HepG2 (cell line): ENCODE data around the gene NUP153. TPM values are rescaled to one million over a fixed set of nuclear protein-coding genes. Genes with fewer than 3 reads are reported as not detected.

Experiments used
- CBX1 ChIP-seq: IDR thresholded peaks from one replicate; pipeline ENCODE4 v1.6.1; 2016; ENCODE audit warnings: antibody characterized with exemption, low read depth
- CEBPB ChIP-seq: IDR thresholded peaks from 2 replicates; pipeline ENCODE4 v1.6.1; 2011; ENCODE audit warnings: low read depth, low read length, improper control_type of control experiment, borderline replicate concordance
- CHD4 ChIP-seq: fragments of 200-600 bp; sonication (generic); IDR thresholded peaks from 2 replicates; pipeline ENCODE4 v1.7.0; 2017; ENCODE audit warnings: mild to moderate bottlenecking, low read length, borderline replicate concordance
- FOXA3 ChIP-seq: IDR thresholded peaks from 2 replicates; pipeline ENCODE4 v1.6.1; 2016; ENCODE audit warnings: missing genetic modification reagents, missing compliant biosample characterization
- HNF4G ChIP-seq, 2 experiments: sonication (generic) in 1 of 2; formaldehyde crosslinking in 1 of 2; IDR thresholded peaks; 2 replicates each; pipeline versions ENCODE4 v1.4.0 to v1.6.1; 2011 to 2020; ENCODE audit warnings: borderline replicate concordance in 2 of 2, low read depth in 2 of 2, mild to moderate bottlenecking in 2 of 2, low read length in 1 of 2, missing genetic modification reagents in 1 of 2, moderate library complexity in 1 of 2
- HNRNPH1 ChIP-seq: fragments of 200-400 bp; formaldehyde crosslinking; optimal IDR thresholded peaks from 2 replicates; pipeline ENCODE3; 2017; ENCODE audit warnings: mild to moderate bottlenecking, low read depth, low read length
- IRF9 ChIP-seq: sonication (generic); formaldehyde crosslinking; IDR thresholded peaks from 2 replicates; pipeline ENCODE4 v1.8.0; 2022; ENCODE audit warnings: missing genetic modification reagents, mild to moderate bottlenecking, borderline replicate concordance
- ISL2 ChIP-seq: sonication (generic); formaldehyde crosslinking; IDR thresholded peaks from 2 replicates; pipeline ENCODE4 v1.5.0; 2020; ENCODE audit warnings: missing genetic modification reagents
- JUN ChIP-seq: sonication (generic); formaldehyde crosslinking; IDR thresholded peaks from 2 replicates; pipeline ENCODE4 v1.4.0; 2020; ENCODE audit warnings: mild to moderate bottlenecking, missing genetic modification reagents
- KLF12 ChIP-seq: sonication (generic); formaldehyde crosslinking; IDR thresholded peaks from 2 replicates; pipeline ENCODE4 v1.4.0; 2020; ENCODE audit warnings: missing genetic modification reagents, borderline replicate concordance
- MXD3 ChIP-seq: IDR thresholded peaks from 2 replicates; pipeline ENCODE4 v1.6.1; 2016; ENCODE audit warnings: mild to moderate bottlenecking, missing biosample characterization, missing genetic modification reagents
- NFKB2 ChIP-seq: sonication (generic); formaldehyde crosslinking; IDR thresholded peaks from 2 replicates; pipeline ENCODE4 v1.4.0; 2020; ENCODE audit warnings: missing genetic modification reagents, borderline replicate concordance
- REST ChIP-seq, 2 experiments: IDR thresholded peaks; 2 replicates each; pipeline ENCODE4 v1.6.1; 2011 to 2012; ENCODE audit warnings: low read length in 2 of 2, borderline replicate concordance in 1 of 2, low read depth in 1 of 2, mild to moderate bottlenecking in 1 of 2, moderate library complexity in 1 of 2
- SIX1 ChIP-seq: sonication (generic); formaldehyde crosslinking; IDR thresholded peaks from 2 replicates; pipeline ENCODE4 v1.4.0; 2020; ENCODE audit warnings: missing genetic modification reagents, borderline replicate concordance
- TARDBP ChIP-seq: sonication (generic); formaldehyde crosslinking; IDR thresholded peaks from 2 replicates; pipeline ENCODE4 v1.8.0; 2022; ENCODE audit warnings: mild to moderate bottlenecking, missing genetic modification reagents
- TCF7L2 ChIP-seq: IDR thresholded peaks from 2 replicates; pipeline ENCODE4 v1.6.1; 2011; ENCODE audit warnings: mild to moderate bottlenecking, low read depth, low read length, moderate library complexity
- THYN1 ChIP-seq: sonication (generic); formaldehyde crosslinking; IDR thresholded peaks from 2 replicates; pipeline ENCODE4 v1.8.1; 2023; ENCODE audit warnings: low read depth, mild to moderate bottlenecking, moderate library complexity, missing genetic modification reagents, borderline replicate concordance
- ZNF121 ChIP-seq: sonication (generic); formaldehyde crosslinking; IDR thresholded peaks from 2 replicates; pipeline ENCODE4 v1.5.0; 2020; ENCODE audit warnings: mild to moderate bottlenecking, missing genetic modification reagents
- ZNF224 ChIP-seq: sonication (generic); formaldehyde crosslinking; IDR thresholded peaks from 2 replicates; pipeline ENCODE4 v1.5.0; 2020; ENCODE audit warnings: mild to moderate bottlenecking, missing genetic modification reagents
- ZNF329 ChIP-seq: sonication (generic); formaldehyde crosslinking; IDR thresholded peaks from 2 replicates; pipeline ENCODE4 v1.9.0; 2021; ENCODE audit warnings: low read depth, mild to moderate bottlenecking, missing genetic modification reagents
- ZNF441 ChIP-seq: sonication (generic); formaldehyde crosslinking; IDR thresholded peaks from 2 replicates; pipeline ENCODE4 v1.7.0; 2021; ENCODE audit warnings: missing genetic modification reagents, borderline replicate concordance
- ZNF543 ChIP-seq: sonication (generic); formaldehyde crosslinking; IDR thresholded peaks from 2 replicates; pipeline ENCODE4 v1.4.0; 2020; ENCODE audit warnings: mild to moderate bottlenecking, missing genetic modification reagents
- ZNF564 ChIP-seq: sonication (generic); formaldehyde crosslinking; IDR thresholded peaks from 2 replicates; pipeline ENCODE4 v1.8.1; 2023; ENCODE audit warnings: mild to moderate bottlenecking, missing genetic modification reagents
- ZZZ3 ChIP-seq: sonication (generic); formaldehyde crosslinking; IDR thresholded peaks from 2 replicates; pipeline ENCODE4 v1.4.0; 2020; ENCODE audit warnings: missing genetic modification reagents, mild to moderate bottlenecking, borderline replicate concordance
- polyA plus RNA-seq, 8 experiments: library from polyadenylated mRNA; depleted of rRNA in 3 of 8; stranded (reverse) in 7 of 8; unstranded in 1 of 8; fragments of >200 nt; fragmentation: Illumina TruSeq in 4 of 8; extraction: Trizol in 4 of 8; gene quantifications; 2 replicates each; pipeline versions ENCODE4 v1.2.1 to v1.2.3, GENCODE V29; 2011 to 2016; ENCODE audit warnings: low read depth in 4 of 8, missing spikeins in 1 of 8, mixed read lengths in 1 of 8; ENCODE audit not compliant: insufficient read depth in 1 of 8
- total RNA-seq, 5 experiments: library from RNA; depleted of rRNA; stranded (reverse); fragments of >200 nt; fragmentation: Illumina TruSeq; extraction: Trizol; gene quantifications; 2 replicates each; pipeline ENCODE4 v1.2.3, GENCODE V29; 2016; ENCODE audit warnings: low read depth in 1 of 5

NUP153 gene
- total and polyA plus RNA-seq, 2 of the 13 experiments (the other 11 are each of a cell fraction or from before 2014, with no cell fraction given), result 29.8 to 55.2 TPM

- peak in 1 of 2 experiments; percentile 50; a peak in 1 of 4 replicates for TF ChIP-seq REST (IDR thresholded peaks at IDR 0.05; ENCODE audit: borderline replicate concordance in 1 of 2, low read depth in 1 of 2, low read length in 2 of 2)
- no peak for TF ChIP-seq CEBPB
- no peak for TF ChIP-seq HNRNPH1
- no peak; the same call in 1 of the 2 replicates for TF ChIP-seq ZNF224
- TF ChIP-seq HNF4G (IDR thresholded peaks at IDR 0.05; ENCODE audit: borderline replicate concordance, low read depth, low read length), result no peak
- no peak for TF ChIP-seq HNF4G (CRISPR knock-in tag; IDR thresholded peaks at IDR 0.05; ENCODE audit: borderline replicate concordance, low read depth)
- TF ChIP-seq JUN (CRISPR knock-in tag), result no peak
- TF ChIP-seq ISL2 (CRISPR knock-in tag), result 0 out of 2 replicates have a peak, but pooled peaks have one; percentile 3
- peak; percentile 82; the same call in 1 of the 2 replicates for TF ChIP-seq NFKB2
- TF ChIP-seq ZNF441 (CRISPR knock-in tag), result peak; percentile 26; the same call in 1 of the 2 replicates
- TF ChIP-seq TARDBP, result peak; percentile 95
- TF ChIP-seq SIX1 (CRISPR knock-in tag), result no peak
- TF ChIP-seq CHD4, result no peak
- no peak for TF ChIP-seq TCF7L2
- 0 out of 2 replicates have a peak, but pooled peaks have one; percentile 56 for TF ChIP-seq THYN1 (CRISPR knock-in tag)
- no peak; the same call in none of the 2 replicates for TF ChIP-seq MXD3
- peak; percentile 75 for TF ChIP-seq FOXA3
- 0 out of 2 replicates have a peak, but pooled peaks have one; percentile 24 for TF ChIP-seq ZNF543
- TF ChIP-seq IRF9 (CRISPR knock-in tag), result peak; percentile 31; the same call in 1 of the 2 replicates
- TF ChIP-seq ZNF329, result peak; percentile 21; the same call in 1 of the 2 replicates
- TF ChIP-seq ZNF564 (CRISPR knock-in tag), result no peak
- peak; percentile 64 for TF ChIP-seq CBX1
- peak; percentile 67 for TF ChIP-seq ZZZ3 (CRISPR knock-in tag)
- peak; percentile 93 for TF ChIP-seq KLF12
- peak; percentile 68 for TF ChIP-seq ZNF121 (CRISPR knock-in tag)
Measured at GRCh38 chr6:17599877-17600526, 106.7 kb downstream of the NUP153 start, which contains the start of gene FAM8A1 (continued).
